Measurements from ENCODE around the gene KIF19. TPM values are rescaled to one million over a fixed set of nuclear protein-coding genes. Genes with fewer than 3 reads are reported as not detected.

Gene KIF19
- total RNA-seq, 1 donor from 2014 or later: 0.50 TPM

- intact Hi-C loops (cut with micrococcal nuclease): no loop called here
Observed at GRCh38 chr17:74299226-74300009, 26.6 kb upstream of the KIF19 start.

GRCh38 chr17:74303305-74303704, 22.7 kb upstream of the KIF19 start:
- intact Hi-C loops (cut with micrococcal nuclease): no loop called here

DNA sequence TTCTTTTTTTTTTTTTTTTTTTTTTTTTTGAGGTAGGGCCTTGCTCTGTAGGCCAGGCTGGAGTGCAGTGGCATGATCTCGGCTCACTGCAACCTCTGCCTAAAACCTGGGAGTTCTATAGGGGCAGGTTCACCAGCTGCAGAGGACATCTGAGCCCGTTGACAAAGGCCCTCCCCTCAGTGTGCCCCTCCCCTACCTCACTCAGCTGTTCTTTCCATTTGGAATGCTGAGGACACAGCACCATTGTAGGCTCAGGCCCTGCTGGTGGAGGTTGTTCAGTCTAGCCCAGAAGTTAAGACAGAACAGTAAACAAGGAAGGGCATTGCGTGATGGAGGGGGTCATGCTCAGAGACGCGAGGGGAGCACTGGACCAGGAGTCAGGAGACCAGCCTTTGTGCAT, 21.8 kb upstream of the KIF19 start:
- intact Hi-C loops (cut with micrococcal nuclease): no loop called here

- intact Hi-C loops (cut with micrococcal nuclease): no loop called here
Observed at GRCh38 chr17:74305865-74306654, 20.0 kb upstream of the KIF19 start.

DNA sequence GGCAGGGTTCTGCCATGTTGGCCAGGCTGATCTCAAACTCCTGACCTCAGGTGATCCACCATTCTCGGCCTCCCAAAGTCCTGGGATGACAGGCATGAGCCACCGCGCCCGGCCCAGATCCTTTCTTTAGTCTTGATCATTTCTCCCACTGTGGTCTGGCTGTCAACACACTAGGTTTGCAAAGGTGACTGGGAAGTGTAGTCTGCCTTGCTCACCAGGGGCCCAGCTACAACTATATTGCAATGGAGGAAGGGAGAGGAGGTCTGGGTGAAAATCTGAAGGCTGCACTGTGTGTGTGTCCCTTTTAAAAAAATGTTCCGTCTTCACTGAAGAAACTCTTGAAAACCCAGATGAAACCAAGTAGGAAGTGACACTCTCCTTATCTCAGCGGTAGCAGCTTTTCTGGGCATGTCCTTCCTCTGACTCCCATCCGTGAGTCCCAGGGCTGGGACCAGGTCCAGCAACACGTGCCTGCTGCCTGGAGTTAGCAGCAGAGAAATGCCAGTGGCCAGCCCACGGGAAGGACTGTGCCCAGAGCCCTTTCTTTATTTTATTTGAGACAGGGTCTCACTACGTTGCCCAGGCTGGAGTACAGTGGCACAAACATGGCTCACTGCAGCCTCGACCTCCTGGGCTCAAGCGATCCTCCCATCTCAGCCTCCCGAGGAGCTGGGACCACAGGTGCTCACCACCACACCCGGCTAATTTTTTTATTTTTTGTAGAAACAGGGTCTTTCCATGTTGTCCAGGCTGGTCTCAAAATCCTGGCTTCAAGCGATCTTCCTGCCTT, 17.8 kb upstream of the KIF19 start:
- intact Hi-C loops (cut with micrococcal nuclease): no loop called here

- intact Hi-C loops (cut with micrococcal nuclease): no loop called here
Observed at GRCh38 chr17:74309902-74310301, 16.1 kb upstream of the KIF19 start.

GRCh38 chr17:74314877-74315276, 11.1 kb upstream of the KIF19 start:
- intact Hi-C loops (cut with micrococcal nuclease): no loop called here

GRCh38 chr17:74316220-74316619, 9.8 kb upstream of the KIF19 start:
- intact Hi-C loops (cut with micrococcal nuclease): no loop called here

DNA sequence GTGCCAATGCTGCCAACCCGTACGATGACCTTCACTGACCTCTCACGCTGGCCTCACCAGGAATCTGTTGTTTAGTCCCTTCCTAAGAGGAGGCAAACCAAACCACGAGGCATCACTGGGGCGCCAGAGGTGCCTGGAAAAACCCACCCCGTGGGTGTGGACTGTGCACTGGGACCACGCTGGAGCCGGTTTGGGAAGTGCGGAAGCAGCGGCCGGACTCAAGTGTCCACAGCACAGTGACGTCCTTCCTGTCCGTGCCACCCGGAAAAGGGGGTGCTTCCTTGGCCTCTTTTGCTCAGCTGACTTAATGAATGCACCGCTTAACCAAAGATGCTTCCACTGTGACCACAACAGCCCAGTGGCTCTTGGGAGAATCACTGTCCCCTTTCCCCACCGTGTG, 9.0 kb upstream of the KIF19 start:
- intact Hi-C loops (cut with micrococcal nuclease): no loop called here

DNA sequence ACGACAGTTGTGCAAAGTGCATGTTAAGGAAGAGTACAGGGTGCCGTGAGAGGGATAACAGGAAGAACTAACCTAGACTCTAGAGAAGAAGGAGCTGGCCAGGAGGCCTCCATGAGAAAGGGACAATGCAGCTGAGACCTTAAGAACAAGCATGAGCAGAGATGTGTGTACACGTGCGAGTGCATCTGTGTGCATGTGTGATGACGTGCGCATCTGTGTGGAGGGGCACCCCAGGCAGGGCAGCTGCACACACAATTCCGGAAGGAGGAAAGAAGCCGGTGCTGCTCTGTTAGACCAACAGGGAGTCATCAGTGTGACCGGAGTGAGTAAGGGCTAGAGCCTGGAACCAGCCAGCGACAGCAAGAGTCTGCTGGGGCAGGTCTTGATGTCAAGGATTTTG, 7.6 kb upstream of the KIF19 start:
- intact Hi-C loops (cut with micrococcal nuclease): no loop called here

DNA sequence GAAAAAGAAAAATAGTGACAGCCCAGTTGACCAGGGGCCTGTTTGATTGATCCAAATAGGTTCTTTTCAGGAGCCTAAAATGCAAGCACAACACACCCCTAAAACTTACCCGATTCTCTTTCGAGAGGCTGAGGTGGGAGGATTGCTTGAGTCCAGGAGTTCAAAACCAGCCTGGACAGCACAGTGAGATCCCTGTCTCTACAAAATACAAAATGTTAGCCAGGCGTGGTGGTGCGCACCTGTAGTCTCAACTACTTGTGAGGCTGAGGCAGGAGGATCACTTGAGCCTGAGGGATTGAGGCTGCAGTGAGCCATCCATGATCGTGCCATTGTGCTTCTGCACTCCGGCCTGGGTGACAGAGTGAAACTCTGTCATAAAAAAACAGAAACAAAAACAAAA, 1.5 kb upstream of the KIF19 start:
- intact Hi-C loops (cut with micrococcal nuclease): no loop called here

GRCh38 chr17:74325376-74325742, 667 bp upstream of the KIF19 start:
- intact Hi-C loops (cut with micrococcal nuclease): no loop called here

GRCh38 chr17:74326506-74326905, 480 bp downstream of the KIF19 start:
- intact Hi-C loops (cut with micrococcal nuclease): loop anchor here (1.0 kb wide), 1 partner anchor 28 kb away; no protein-coding TSS in a partner anchor

DNA sequence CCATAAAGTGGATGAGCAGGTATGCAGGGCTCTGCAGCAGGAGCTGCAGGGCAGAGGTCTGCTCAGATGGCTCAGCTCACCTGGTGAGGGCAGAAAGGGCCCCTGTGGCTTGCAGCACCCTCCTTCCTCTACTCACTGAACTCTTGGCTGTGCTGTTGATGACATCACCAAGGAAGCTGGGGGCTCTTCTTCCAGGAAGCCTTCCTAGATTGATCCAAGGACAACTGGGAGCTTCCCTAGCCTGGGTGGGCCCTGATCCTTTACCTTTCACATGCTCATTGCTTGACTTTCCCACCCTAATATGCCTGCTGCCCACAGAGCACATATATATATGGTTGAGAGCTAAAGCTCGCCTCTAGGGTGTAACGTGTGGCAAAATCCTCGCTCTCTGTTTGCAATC, 2.5 kb downstream of the KIF19 start:
- intact Hi-C loops (cut with micrococcal nuclease): no loop called here

DNA sequence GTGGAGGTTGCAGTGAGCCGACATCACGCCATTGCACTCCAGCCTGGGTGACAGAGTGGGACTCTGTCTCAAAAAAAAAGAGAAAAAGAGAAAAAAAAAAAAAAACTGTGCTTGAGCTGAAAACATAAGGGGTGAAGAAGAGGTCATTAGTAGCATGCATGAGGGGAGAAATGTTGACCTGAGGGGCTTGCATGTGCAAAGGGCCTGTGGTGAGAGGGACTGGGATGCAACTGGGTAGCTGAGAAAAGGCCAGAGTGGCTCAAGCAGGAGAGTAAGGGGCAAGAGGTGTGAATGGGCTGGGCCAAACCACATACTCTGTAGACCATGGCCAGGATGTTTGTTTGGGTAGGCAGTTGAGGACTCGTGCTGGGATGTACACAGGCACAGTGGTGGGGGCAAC, 3.4 kb downstream of the KIF19 start:
- intact Hi-C loops (cut with micrococcal nuclease): no loop called here

DNA sequence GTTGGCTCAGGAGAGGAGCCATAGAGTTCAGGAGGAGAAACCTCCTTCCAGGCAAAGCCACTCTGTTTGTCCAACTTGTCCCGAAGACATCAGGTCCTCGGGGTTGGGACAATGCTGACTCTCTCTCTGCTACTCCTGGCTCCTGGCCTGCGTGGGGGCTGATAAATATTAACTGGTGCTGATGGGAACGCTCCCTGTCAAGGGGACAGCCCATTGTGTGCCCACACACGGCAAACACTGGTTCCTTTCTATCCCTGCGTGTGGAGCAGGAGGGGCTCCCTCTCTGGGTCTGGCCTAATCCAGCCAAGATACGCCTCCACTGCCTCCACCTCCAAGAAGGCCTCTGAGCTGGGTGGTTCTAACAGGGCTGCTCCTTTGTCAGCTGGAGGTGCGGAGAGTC, 4.4 kb downstream of the KIF19 start:
- intact Hi-C loops (cut with micrococcal nuclease): no loop called here

GRCh38 chr17:74332017-74332650, 6.1 kb downstream of the KIF19 start:
- intact Hi-C loops (cut with micrococcal nuclease): no loop called here

GRCh38 chr17:74332763-74333283, 6.8 kb downstream of the KIF19 start:
- intact Hi-C loops (cut with micrococcal nuclease): no loop called here

- intact Hi-C loops (cut with micrococcal nuclease): no loop called here
Observed at GRCh38 chr17:74334393-74335039, 8.5 kb downstream of the KIF19 start.

- intact Hi-C loops (cut with micrococcal nuclease): no loop called here
Observed at GRCh38 chr17:74335529-74336062, 9.6 kb downstream of the KIF19 start.
